Mesendoderm (in vitro differentiated cells): ENCODE data around the gene ARFGEF3.

Source experiments
- DNase-seq: peaks from one replicate; pipeline ENCODE4 v3.0.0; 2013
- H2AK5ac ChIP-seq: 2 replicates; pipeline ENCODE4 v1.6.1; 2013; ENCODE audit warnings: low read length, inconsistent platforms
- H2BK120ac ChIP-seq: 2 replicates; pipeline ENCODE4 v1.6.1; 2013; ENCODE audit warnings: low read depth, mild to moderate bottlenecking, low read length, moderate library complexity, mixed read lengths
- H2BK15ac ChIP-seq: replicated peaks from 2 replicates; pipeline ENCODE4 v1.6.1; 2013; ENCODE audit warnings: low read depth, mild to moderate bottlenecking, moderate library complexity
- H2BK5ac ChIP-seq: 2 replicates; pipeline ENCODE4 v1.6.1; 2013; ENCODE audit warnings: low read length, inconsistent platforms
- H3K18ac ChIP-seq: 2 replicates; pipeline ENCODE4 v1.6.1; 2013; ENCODE audit warnings: mild to moderate bottlenecking, low read length, mixed read lengths
- H3K23ac ChIP-seq: one replicate; pipeline ENCODE4 v1.6.1; 2013; ENCODE audit warnings: low read length
- H3K27ac ChIP-seq: 2 replicates; pipeline ENCODE4 v1.5.1; 2013; ENCODE audit warnings: low read depth, mild to moderate bottlenecking, inconsistent platforms, low read length, moderate library complexity
- H3K27me3 ChIP-seq: 2 replicates; pipeline ENCODE4 v1.6.1; 2013; ENCODE audit warnings: low read length, control low read depth, mild to moderate bottlenecking, inconsistent platforms; ENCODE audit not compliant: insufficient read depth, poor library complexity
- H3K36me3 ChIP-seq: 2 replicates; pipeline ENCODE4 v1.6.1; 2013; ENCODE audit warnings: low read length, inconsistent platforms; ENCODE audit not compliant: control insufficient read depth, insufficient read depth
- H3K4ac ChIP-seq: one replicate; pipeline ENCODE4 v1.6.1; 2013; ENCODE audit warnings: low read depth, mild to moderate bottlenecking, low read length, moderate library complexity
- H3K4me1 ChIP-seq: 2 replicates; pipeline ENCODE4 v1.6.1; 2013; ENCODE audit warnings: low read depth, low read length, inconsistent platforms; ENCODE audit not compliant: control insufficient read depth
- H3K4me2 ChIP-seq: 2 replicates; pipeline ENCODE4 v1.6.1; 2013; ENCODE audit warnings: low read length
- H3K4me3 ChIP-seq: 2 replicates; pipeline ENCODE4 v1.5.1; 2013; ENCODE audit warnings: mild to moderate bottlenecking, low read length
- H3K56ac ChIP-seq: one replicate; pipeline ENCODE4 v1.6.1; 2013; ENCODE audit warnings: low read length
- H3K79me1 ChIP-seq: 2 replicates; pipeline ENCODE4 v1.6.1; 2013; ENCODE audit warnings: low read length, inconsistent platforms
- H3K79me2 ChIP-seq: 2 replicates; pipeline ENCODE4 v1.6.1; 2013; ENCODE audit warnings: mild to moderate bottlenecking, low read length; ENCODE audit not compliant: control insufficient read depth, insufficient read depth
- H3K9ac ChIP-seq: 2 replicates; pipeline ENCODE4 v1.6.1; 2013; ENCODE audit warnings: low read length, inconsistent platforms
- H4K5ac ChIP-seq: one replicate; pipeline ENCODE4 v1.6.1; 2013; ENCODE audit warnings: low read length
- H4K8ac ChIP-seq: one replicate; pipeline ENCODE4 v1.6.1; 2013; ENCODE audit warnings: low read depth, mild to moderate bottlenecking, control low read depth, low read length, moderate library complexity
- WGBS: extraction: QIAGEN DNeasy Blood & Tissue Kit; methylation state at CpG from one replicate; pipeline ENCODE4 v1.1.7; 2013; ENCODE audit warnings: low lambda C conversion rate, missing lambda C conversion rate; ENCODE audit not compliant: insufficient coverage; ENCODE audit errors: extremely low coverage; 5-methylcytosine and 5-hydroxymethylcytosine counted together

ARFGEF3 gene

GRCh38 chr6:138337076-138337475 is 175.3 kb downstream of the ARFGEF3 start:
- WGBS = no CpG with 5 or more reads among the region's 4 CpGs
- Histone ChIP-seq H3K27ac (no peak overlapping the region), H3K18ac (no peak overlapping the region), H3K4me3 (no peak overlapping the region), H4K5ac (no peak overlapping the region), H3K79me2 (no peaks in the 10 kb centered on the region), H2AK5ac (no peak overlapping the region), H3K79me1 (no peaks in the 10 kb centered on the region), H3K4me2 (no peak overlapping the region), H4K8ac (no peak overlapping the region), H3K9ac (no peak overlapping the region), H2BK5ac (no peak overlapping the region), H2BK120ac (no peak overlapping the region), H3K27me3 (no peaks in the 10 kb centered on the region), H3K4ac (no peak overlapping the region), H3K4me1 (no peaks in the 10 kb centered on the region), H3K36me3 (no peaks in the 10 kb centered on the region), H3K23ac (no peak overlapping the region), H3K56ac (no peak overlapping the region), H2BK15ac (no peak overlapping the region)
- DNase-seq = no peak

DNA sequence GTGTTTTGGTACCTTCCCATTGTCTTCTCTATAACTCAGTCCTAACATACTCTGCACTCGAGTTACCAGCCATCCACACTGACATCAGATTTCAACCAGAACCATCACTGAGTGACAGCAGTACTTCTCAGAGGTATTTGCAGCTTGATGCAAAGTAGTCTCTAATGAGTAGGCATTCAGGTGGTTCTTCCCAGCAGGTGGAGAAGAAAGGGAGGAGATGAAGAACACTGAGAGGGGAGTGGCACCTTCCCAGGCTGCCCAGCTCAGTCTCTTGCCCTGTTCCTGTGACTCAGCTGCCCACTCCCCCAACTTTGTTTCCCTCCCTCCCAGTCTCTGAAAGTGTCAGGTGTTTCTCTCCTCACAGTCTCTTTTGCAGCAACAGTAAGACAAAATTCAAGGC is 177.3 kb downstream of the ARFGEF3 start:
- no peaks in the 10 kb centered on the region for H3K36me3 ChIP-seq
- H3K4ac ChIP-seq = no peak overlapping the region
- H3K4me1 ChIP-seq = no peaks in the 10 kb centered on the region
- no peak overlapping the region for H3K9ac ChIP-seq
- no peak overlapping the region for H3K4me3 ChIP-seq
- H3K27me3 ChIP-seq = no peaks in the 10 kb centered on the region
- no peak overlapping the region for H3K27ac ChIP-seq
- H4K8ac ChIP-seq = no peak overlapping the region
- no CpG with 5 or more reads among the region's 1 CpG for WGBS
- no peaks in the 10 kb centered on the region for H3K79me1 ChIP-seq
- no peak overlapping the region for H3K18ac ChIP-seq
- peak; percentile 53 for DNase-seq
- no peaks in the 10 kb centered on the region for H3K79me2 ChIP-seq
- no peak overlapping the region for H3K56ac ChIP-seq
- H3K23ac ChIP-seq = no peak overlapping the region
- no peak overlapping the region for H2BK15ac ChIP-seq
- H2BK120ac ChIP-seq = no peak overlapping the region
- H4K5ac ChIP-seq = no peak overlapping the region
- no peak overlapping the region for H3K4me2 ChIP-seq
- no peak overlapping the region for H2AK5ac ChIP-seq
- H2BK5ac ChIP-seq = no peak overlapping the region

DNA sequence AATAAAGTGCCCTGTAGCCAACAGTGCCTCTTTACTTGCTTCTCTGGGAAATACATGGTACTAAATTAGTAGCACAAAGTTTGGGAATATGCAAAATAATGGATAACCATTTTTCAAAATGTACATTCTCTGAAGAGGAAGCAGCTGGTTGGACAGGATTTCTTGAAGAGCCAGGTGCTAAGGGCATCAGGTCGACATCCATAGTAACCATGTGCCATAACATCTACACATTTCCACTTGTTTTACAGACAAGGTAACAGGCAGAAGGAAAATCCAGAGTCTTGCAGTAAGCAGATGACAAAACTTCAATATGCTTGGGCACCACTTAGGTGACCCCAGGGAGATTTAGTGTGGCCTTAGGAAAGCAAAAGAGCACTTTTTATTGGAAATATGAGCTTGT is 179.4 kb downstream of the ARFGEF3 start:
- Histone ChIP-seq H3K27me3 (no peaks in the 10 kb centered on the region), H3K4me2 (no peak overlapping the region), H3K4me1 (no peaks in the 10 kb centered on the region), H2BK5ac (no peak overlapping the region), H3K4me3 (no peak overlapping the region), H4K8ac (no peak overlapping the region), H3K79me2 (no peaks in the 10 kb centered on the region), H3K18ac (no peak overlapping the region), H3K4ac (no peak overlapping the region), H2BK15ac (no peak overlapping the region), H3K56ac (no peak overlapping the region), H3K36me3 (no peaks in the 10 kb centered on the region), H3K79me1 (no peaks in the 10 kb centered on the region), H3K9ac (no peak overlapping the region), H4K5ac (no peak overlapping the region), H2BK120ac (no peak overlapping the region), H3K27ac (no peak overlapping the region), H3K23ac (no peak overlapping the region), H2AK5ac (no peak overlapping the region)
- no CpG with 5 or more reads among the region's 1 CpG for WGBS
- no peak for DNase-seq

- Histone ChIP-seq H4K5ac (no peak overlapping the region), H3K4ac (no peak overlapping the region), H3K27ac (no peak overlapping the region), H3K18ac (no peak overlapping the region), H2BK120ac (no peak overlapping the region), H3K79me2 (no peaks in the 10 kb centered on the region), H2BK15ac (no peak overlapping the region), H3K56ac (no peak overlapping the region), H3K36me3 (no peaks in the 10 kb centered on the region), H3K27me3 (no peaks in the 10 kb centered on the region), H3K4me2 (no peak overlapping the region), H3K4me1 (no peaks in the 10 kb centered on the region), H2BK5ac (no peak overlapping the region), H4K8ac (no peak overlapping the region), H3K23ac (no peak overlapping the region), H3K9ac (no peak overlapping the region), H3K79me1 (no peaks in the 10 kb centered on the region), H3K4me3 (no peak overlapping the region), H2AK5ac (no peak overlapping the region)
- no peak for DNase-seq
These were observed 181.4 kb downstream of the ARFGEF3 start for GRCh38 chr6:138343112-138343511.

DNA sequence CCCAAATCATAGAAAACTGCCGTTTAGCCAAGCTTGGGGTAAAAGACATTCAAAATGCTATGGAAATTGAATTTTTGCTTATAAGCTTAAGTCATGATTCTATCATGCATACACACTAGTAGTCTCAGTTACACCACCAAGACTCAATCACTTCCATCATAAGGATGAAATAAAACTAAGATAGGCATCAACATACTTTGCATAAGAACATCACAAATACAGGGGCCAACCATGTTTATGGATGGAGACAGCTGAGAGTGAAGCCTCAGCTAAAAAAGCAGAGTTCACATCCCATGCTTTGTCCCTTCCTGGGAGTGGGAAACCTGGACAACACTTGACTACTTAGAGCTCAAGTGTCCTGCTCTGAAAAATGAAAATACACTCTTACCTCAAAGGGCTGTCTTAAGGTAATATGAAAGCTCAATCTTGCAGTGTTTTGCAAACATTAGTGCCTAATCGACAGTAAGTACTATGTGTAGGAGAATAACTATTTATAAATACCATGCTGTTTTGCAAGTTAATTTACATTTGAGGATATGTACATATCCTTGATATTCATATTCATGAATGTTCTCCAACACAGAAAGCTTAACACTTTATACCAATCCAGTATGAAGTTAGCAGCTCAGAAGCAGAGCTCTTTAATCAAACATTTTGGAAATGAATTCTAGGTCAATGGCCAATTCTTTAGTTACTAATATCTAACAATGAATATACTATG is 184.0 kb downstream of the ARFGEF3 start:
- Histone ChIP-seq H3K27ac (no peak overlapping the region), H4K8ac (peak overlapping the region; percentile 39), H3K4ac (no peak overlapping the region), H3K36me3 (no peaks in the 10 kb centered on the region), H4K5ac (no peak overlapping the region), H3K79me1 (no peaks in the 10 kb centered on the region), H2BK5ac (no peak overlapping the region), H2BK120ac (no peak overlapping the region), H3K56ac (no peak overlapping the region), H2BK15ac (peak overlapping the region; percentile 57), H3K9ac (no peak overlapping the region), H3K4me2 (no peak overlapping the region), H3K79me2 (no peaks in the 10 kb centered on the region), H3K23ac (no peak overlapping the region), H2AK5ac (no peak overlapping the region), H3K18ac (no peak overlapping the region), H3K4me1 (no peaks in the 10 kb centered on the region), H3K4me3 (no peak overlapping the region), H3K27me3 (no peaks in the 10 kb centered on the region)
- WGBS = no CpG with 5 or more reads among the region's 2 CpGs
- no peak for DNase-seq
